GM21786 (cell line): ENCODE results near the gene ENDOU.

ENCODE experiments used
- ATAC-seq: cut with Tn5 transposase; IDR thresholded peaks from one replicate; pipeline ENCODE4 v1.9.1; 2021; ENCODE audit not compliant: unreplicated experiment

ENDOU gene

DNA sequence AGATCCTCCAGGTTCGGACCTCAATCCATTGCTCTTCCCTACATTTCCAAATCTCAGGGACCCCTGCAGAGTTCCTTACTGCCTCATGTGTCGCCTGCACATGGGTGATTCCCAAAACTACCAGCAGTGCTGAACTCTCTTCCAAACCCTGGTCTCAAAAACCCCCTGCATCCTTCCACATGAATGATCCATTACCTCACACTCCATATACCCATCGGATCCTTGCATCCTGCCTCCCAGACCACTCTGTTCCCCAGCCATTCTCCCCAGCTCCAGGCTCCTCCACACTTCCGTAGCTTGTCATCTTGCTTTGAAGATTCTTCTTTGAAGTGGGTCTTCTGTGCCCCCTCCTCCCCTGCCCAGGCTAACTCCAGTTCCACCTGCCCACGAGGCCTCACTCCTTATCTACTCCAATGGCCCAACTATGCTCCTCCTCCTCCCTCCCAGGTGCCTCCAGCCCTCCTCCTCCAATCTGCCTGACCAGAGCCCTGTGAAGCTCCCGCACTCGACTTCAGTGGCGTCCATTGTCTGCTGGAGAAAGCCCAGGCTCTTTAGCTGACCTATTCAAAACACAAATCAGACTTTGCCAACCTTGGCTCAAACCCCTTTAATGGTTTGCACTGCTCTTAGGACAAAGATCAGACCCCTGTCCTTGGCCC is 19.6 kb upstream of the ENDOU start:
- ATAC-seq, result no peak

DNA sequence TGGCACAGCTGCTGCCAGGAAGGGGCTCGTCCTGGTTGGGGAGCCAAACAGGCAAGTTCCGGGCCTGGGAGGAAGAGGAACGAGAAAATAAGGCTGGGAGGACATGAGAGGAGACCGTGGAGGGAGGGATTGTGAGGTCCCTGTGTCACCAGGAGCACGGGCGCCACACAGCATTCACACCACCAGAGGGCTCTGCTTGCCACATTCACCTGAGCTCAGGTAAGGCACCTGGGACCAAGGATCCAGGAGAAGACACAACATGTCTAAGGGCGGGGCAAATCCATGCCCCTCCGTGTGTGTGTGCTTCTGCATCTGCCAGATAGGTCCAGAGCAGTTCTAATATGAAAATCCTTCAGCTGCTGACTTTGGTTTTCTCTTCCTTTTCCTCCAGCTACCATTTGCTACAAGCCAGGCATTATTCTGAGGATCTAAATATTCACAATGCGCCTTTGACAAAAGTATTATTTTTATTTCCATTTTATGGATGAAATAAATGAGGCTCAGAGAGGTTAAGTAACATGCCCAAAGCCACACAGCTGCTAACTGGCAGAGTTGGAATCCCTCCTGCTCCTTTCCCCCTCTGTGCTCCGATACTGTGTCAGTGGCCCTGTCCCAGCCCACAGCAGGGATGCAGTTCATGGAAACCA is 18.8 kb upstream of the ENDOU start:
- ATAC-seq, result no peak

DNA sequence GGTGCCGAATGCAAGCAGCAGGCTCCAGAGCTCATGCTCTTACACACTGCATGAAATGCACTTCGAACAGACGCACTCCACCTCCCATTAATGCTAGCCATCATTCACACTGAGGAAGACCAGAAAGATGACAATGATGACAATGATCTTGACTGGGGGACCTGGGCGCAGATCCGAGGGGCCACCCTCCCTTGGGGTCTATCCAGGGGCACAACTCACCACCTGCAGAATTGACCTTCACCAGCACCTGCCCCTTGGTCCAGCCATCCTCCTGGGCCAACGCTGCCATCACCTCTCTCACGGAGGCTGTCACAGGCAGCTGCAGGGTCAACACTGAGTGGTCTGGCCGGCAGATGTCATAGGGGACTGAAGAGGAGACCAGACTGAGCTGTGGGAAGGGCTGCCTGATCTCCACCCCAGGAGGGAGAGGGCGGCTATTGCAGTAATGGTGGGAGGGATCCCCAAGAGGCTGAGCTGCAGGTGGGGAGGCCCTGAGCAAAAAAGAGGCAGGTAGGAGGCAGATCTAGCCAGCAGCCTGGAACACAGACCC is 18.1 kb upstream of the ENDOU start:
- no peak for ATAC-seq

DNA sequence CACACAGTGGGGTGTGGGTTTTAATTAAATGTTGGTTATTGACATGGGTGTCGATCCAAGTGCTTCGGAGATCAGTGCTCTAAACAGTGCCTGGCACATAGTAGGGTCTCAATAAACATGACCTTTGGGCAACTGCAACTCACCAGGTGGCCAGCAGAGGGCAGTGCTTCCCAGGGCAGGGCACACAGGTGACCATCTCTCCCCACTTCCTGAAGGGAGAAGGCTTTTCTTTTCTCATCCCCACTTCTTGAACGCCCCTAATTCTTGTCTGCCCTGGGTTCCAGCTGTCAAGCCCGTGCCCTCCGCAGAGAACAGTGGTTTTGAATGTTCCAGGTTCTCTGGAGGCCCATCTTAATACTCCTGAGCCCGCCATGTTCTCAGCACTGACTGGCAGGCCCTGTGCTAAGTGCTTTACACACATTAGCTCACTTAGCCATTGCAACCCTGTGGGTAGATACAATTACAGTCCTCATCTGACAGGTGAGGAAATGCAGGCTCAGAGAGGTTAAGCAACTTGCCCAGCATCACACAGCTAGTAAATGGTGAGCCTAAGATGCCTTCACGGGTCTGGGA is 17.0 kb upstream of the ENDOU start:
- ATAC-seq, result no peak

DNA sequence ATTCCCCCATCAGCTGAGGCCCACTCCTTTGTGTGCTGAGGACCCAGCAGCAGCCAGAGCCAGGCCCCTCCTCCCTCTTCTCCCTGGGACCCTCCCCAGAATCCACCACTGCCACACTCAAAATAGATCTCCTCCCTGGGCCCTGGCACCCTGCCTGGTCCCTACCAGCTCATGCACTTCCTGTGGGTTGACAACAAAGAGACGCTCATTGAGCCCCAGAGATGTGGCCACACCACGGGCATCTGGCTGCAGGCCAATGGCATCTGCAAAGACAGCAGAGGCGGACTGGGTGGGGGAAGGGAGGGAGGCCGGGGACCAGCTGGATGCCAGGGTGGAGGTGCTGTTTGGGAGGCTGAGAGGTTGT is 16.0 kb upstream of the ENDOU start:
- peak; percentile 45 for ATAC-seq

DNA sequence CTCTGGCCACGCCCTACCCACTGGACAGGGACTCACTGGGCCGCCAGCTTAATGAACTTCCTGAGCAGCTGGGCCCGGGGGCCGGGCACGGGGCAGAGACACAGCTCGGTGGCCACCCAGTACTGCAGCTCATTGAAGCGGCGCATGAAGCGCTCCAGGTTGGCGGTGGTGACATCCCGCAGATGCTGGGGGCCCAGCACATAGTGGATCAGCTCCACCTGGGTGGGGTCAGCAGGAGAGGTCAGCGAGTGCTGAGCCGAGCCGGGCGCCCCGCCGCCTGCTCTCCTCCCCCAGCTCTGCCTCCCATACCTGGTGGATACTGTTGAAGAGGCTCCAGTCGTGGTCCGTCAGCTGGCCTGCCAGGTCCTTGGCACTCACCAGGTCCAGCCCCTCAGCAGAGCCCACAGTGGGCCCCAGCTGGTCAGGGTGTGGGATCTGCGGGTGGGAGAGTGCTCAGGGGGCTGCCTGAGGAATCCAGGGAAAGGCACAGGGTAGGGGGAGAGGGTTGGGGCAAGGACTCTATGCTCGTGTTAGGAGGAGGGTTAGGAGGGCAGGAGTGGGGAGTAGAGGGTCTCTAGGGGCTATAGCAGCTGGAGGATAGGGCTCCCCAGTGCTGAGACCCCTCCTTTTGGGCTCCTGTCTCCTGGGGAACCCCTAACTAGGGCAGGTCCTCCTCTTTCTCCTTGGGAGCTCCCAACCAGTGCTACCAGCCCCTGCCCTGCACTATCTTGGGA is 15.5 kb upstream of the ENDOU start:
- peak; percentile 56 for ATAC-seq

DNA sequence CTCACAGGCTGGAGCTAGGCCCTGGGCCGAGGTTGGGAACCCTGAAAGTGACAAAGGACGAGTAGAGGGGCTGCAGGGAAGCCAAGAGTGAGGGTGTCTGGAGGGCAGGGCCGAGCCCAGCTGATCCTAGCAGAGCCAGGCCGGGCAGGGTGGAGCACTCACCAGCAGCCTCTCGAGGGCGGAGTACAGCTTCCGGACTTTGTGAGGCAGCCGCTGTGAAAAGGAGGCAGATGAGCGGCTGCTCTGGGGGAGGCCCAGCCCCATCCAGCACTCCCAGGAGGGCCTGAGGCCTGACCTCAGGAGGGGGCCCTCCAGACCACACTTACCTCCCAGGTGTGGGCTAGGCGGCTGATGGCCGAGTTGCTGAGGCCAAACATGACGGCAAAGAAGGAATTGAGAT is 14.7 kb upstream of the ENDOU start:
- peak; percentile 56 for ATAC-seq

DNA sequence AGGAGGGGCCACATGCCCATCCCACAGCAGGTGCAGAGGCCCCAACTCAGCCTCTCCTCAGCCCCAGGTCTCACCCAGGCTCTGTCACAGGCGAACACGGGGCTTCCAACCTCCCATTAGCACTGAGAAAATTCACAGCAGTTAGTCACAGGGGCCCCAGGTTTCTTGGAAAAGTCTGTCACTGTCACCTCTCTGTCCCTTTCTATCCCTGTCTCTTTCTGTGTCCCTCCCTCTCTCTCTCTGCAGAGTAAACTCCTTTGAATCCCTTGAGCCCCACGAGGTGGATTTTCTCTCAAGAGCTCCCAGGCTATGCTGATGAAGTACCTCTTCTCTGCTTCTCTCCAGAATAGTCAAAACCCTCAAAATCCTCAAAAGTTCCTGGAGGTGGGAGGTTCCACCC is 14.0 kb upstream of the ENDOU start:
- ATAC-seq, result no peak

DNA sequence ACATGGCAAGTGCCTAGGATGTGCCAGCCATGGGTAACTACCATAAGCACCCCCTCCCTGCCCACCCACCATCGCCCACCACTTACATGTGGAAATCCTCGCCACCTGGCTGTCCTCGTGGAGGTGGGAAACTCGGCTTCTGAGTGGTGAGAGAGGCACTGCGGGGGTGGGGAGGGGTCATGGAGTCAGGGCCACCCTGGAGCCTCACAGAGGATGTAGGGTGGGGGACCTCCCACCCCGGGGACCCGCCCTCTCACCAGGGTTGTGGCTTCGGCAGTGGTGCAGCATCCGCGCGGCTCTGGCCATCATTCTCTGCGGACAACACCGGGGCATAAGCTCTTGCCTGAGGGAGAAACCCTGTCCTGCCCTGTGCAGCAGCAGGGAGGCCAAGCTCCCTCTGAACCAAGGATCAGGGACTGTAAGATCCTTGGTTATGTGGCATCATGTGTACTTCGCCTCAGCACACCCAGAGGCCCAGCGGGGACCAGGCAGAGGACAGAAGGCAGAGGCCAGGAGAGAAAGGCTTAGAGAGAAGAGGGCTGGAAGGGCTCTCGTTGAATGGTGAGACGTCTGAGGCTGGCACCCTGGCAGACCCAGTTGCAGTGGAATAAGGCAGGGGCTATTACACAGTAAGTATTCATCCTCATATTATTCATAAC is 12.8 kb upstream of the ENDOU start:
- ATAC-seq, result no peak

DNA sequence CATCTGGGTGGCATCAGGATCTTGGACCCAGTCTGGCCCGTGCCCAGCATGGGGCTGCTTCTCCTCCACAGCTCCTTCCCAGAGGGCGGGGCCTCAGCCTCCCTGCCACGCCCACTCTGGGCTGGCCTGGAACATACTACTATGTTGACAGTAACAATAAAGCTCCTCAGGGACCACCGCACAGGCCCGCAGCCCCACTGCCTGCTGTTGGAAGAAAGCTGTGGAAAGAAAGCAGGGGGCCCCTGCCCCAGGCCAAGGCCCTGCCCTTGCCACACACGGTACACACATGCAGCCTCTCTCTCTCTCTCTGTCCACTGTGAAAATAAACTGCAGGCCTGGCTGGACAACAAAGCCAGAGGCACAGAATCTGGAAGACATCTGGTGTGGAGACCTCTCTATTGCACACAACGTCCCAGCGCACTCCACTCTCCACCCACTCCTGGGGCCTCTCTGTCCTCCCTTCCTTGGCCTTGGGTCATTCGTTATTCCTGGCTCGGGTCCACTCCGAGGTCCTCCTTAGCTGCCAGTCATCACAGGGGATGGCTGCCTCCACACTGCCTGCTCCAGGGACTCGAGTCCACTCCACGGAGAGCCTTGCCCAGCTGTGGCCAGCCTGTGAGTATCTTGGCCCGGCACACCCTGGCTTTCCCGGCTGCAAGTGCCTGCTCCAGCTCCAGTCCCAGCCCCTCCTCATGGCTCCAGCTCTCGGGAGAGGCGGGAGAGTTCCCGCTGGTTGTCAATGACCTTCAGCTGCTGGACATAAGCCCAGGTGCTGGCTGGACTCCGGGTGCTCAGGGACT is 11.8 kb upstream of the ENDOU start:
- ATAC-seq, result no peak

DNA sequence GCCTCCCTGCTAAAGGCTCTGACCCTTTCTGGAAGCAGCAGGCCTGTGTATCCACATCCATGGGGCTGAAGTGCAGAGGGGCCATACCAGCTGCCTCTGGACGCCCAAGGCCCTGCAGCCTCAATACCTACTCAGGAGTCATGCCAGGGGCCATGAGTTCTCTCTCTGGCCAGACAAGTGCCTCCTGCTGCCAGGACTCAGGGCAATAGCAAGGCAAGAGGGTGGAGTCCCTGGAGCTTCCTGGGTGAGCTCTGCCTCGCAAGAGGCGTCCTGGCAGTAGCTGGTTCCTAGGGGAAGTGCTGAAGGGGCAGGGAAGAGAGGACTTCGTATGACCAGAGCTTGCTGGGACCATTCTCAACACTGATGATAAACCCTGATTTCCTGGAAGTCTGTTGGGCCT is 10.9 kb upstream of the ENDOU start:
- no peak for ATAC-seq

DNA sequence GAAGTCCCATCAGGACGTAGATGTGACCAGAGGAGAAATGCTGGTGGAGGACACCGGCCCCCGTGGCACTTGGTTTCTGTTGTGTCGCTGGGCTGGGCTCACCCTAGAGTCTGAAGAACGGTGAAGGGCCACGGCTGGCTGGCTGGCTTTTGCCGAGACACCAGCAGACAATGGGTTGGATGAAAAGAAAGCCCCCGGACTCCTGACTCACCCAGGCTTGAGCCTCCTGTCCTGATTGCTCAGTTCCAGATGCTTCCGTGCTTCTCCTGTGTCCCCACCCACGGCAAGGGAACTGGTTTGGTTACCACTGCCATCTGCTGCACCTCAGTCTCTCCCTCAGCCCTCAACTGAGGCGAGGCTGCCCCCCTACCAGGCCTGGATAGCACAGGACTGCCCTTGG is 10.4 kb upstream of the ENDOU start:
- ATAC-seq, result no peak

DNA sequence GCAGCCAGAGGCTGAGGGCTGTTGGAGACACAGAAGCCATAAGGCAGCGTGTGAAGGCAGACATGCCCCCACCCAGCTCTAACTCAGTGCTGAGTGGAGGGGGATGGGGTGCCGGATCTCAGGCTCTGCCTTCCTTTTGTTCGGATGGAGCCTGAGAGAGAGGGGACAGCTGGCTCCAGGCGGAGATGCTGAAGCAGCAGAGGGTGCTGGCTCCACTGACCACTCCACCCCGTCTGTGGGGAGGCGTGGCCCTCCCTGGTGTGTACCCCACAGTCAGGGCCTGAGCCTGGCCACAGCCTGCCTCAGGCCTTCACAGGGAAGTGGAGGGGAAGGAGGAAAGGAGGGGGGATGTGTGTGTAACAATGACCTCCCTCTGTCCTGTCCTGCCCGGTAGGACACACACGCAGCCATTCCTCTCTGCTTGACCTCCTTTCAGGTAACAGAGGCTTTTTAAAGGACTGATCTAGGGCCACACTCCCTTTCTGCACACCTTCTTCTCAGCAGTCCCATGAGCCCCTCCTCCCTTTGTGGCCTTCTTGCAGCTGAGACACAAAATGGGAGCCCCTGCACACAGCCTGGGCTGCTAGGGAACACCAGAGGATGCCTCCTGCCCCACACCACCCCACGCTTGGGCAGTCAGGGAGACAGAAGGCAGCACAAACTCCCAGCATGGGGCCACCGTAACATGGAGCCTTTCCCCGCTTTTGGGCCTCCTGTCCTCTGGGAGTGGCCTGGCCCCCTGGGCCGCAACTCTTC is 9.6 kb upstream of the ENDOU start:
- no peak for ATAC-seq

DNA sequence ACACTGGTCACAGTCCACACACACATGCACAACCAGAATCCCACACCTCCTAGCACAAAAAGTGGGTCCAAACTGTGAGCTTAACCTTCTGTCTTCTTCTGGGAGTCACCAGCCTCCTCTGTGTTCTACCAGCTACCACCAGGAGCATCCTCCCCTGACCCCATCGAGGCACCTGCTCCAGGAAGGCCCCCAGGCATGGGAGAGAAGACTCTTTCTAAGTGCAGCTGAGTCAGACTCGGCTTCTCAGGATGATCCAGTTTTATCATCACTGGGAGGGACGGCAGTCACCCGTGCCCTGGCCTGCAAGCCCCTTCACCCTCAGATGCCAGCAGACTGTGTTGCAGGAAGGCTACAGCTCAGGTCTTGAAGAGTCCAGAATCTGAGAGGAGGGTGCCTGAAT is 7.9 kb upstream of the ENDOU start:
- no peak for ATAC-seq

DNA sequence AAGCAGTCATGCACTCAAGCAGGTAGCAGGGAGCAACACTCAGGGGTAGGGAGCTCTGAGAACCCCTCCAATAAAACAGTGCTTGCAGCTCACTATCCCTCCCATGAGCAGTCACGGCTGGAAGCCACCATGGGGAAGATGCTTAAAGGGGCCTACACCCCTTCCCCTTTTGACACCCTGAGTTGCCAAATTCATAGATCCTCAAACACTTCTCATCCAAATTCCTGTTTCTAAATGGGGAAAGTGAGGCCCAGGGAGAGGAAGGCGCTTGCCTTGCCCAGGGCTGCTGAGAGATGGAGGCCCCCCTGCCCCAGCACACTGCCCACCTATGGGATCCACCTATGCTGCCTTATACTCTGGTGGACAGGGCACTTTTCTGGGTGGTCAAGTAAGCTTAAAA is 7.2 kb upstream of the ENDOU start:
- ATAC-seq, result no peak

DNA sequence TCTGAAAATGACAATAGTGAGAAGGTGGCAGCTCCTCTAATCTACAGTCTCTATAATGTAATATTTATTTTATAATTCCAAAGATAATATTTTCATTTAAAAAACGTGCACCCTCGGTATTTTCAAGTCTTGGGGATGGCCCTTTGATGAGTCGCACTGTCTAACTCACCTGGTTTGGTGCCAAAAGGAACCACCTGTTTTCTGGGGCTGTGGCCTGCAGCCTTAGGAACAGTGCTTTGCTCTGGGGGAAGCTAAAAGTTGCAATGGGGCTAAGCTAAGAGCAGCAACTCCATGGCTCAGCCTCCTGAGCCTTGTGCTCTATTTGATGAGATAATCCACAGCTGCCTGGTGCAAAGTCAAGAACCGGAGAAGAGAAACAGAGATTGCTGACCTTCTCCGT is 6.4 kb upstream of the ENDOU start:
- ATAC-seq, result no peak

DNA sequence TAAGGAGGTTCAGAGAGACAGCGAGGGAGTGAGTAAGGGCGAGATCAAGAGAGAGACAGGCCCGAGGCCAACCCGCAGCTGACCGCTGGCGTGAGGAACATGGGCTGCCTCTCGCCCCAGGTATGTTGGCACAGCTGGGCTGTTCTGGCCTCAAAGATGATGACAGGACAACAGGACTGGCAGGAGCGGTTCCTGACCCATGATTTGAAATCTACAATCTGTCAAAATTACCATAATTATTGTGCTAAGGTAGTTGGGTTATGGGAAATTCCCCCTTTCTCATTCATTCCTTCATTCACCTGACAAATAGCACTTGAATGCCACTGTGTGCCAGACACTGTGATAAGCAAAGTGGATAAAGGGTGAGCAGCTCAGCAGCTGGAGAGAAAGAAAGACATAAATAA is 5.1 kb upstream of the ENDOU start:
- no peak for ATAC-seq

DNA sequence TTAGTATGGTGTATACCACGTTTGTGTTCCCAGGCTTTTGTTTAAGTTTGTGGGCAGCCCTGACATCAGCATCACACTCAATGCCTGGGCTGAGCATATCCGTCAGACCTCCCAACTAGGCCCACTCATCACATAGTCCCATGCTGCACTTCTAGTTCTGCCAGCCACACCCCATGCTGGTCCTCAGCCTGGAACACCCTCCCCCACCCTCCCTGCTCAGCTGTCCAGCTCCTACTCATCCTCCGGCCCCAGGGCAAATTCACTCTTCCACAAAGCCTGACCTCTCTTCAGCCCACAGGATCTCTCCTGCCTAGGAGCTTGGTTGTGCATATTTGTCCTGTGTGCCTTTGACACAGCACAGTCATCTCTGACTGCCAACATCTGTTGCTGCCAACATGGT is 3.9 kb upstream of the ENDOU start:
- ATAC-seq, result no peak

DNA sequence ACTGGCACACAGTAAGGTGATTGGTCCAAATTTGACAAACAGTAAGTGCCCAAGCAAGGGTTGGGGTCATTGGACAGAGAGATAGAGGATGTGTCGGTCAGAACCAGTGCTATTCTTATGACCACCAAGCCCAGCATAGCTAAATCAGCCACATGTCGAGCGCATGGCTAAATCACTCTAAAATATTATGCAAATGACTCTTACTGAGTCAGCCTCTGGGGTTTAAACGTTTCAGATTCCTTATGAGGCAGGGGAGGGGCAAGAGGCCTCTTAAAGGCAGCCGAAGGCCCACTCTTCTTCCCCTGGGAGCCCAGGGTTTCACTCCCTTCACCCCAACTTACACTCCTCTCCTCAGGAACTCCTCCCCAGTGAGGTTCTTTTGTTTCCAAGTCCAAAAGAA is 603 bp upstream of the ENDOU start:
- peak; percentile 84 for ATAC-seq
